NCI-H524 treated with DMSO at 0.1 percent for 48 hours (cell line): ENCODE data around the gene PHC2.

ENCODE experiments used
- DNase-seq: peaks from one replicate; lab custom pipeline; 2025; lab: John Stamatoyannopoulos, UW

The PHC2 gene

GRCh38 chr1:33430692-33431593, at the start of gene PHC2:
Gene PHC2 (minus strand): TSS chr1:33431095. CDS start chr1:33375539, 55,556 bp downstream.
- peak; percentile 85 for DNase-seq

GRCh38 chr1:33477451-33477850, 46.6 kb upstream of the PHC2 start:
- DNase-seq, result no peak

GRCh38 chr1:33473900-33474299, 43.0 kb upstream of the PHC2 start:
- no peak for DNase-seq

- peak; percentile 95 for DNase-seq
Observed at GRCh38 chr1:33472269-33472980, 41.5 kb upstream of the PHC2 start, which contains the start of gene ZSCAN20. Gene ZSCAN20 (plus strand): TSS chr1:33472645. CDS start chr1:33479289, 6,644 bp downstream.

- no peak for DNase-seq
Observed at GRCh38 chr1:33471416-33471815, 40.5 kb upstream of the PHC2 start.

- DNase-seq, result peak; percentile 73
Observed at GRCh38 chr1:33470495-33471012, 39.7 kb upstream of the PHC2 start.

GRCh38 chr1:33469691-33470090, 38.8 kb upstream of the PHC2 start:
- no peak for DNase-seq

- no peak for DNase-seq
Observed at GRCh38 chr1:33468967-33469366, 38.1 kb upstream of the PHC2 start.

GRCh38 chr1:33468531-33468930, 37.6 kb upstream of the PHC2 start:
- DNase-seq, result no peak

- DNase-seq, result no peak
Observed at GRCh38 chr1:33468011-33468410, 37.1 kb upstream of the PHC2 start.

- DNase-seq, result no peak
Observed at GRCh38 chr1:33466159-33466558, 35.3 kb upstream of the PHC2 start.

- no peak for DNase-seq
Observed at GRCh38 chr1:33465316-33465715, 34.4 kb upstream of the PHC2 start.

GRCh38 chr1:33464552-33464951, 33.7 kb upstream of the PHC2 start:
- no peak for DNase-seq

- DNase-seq, result no peak
Observed at GRCh38 chr1:33462405-33463164, 31.7 kb upstream of the PHC2 start.

GRCh38 chr1:33460947-33461629, 30.2 kb upstream of the PHC2 start:
- DNase-seq, result no peak

GRCh38 chr1:33460144-33460543, 29.2 kb upstream of the PHC2 start:
- DNase-seq, result no peak

- DNase-seq, result no peak
Observed at GRCh38 chr1:33459691-33460090, 28.8 kb upstream of the PHC2 start.

- no peak for DNase-seq
Observed at GRCh38 chr1:33456502-33456886, 25.6 kb upstream of the PHC2 start.

- peak; percentile 49 for DNase-seq
Observed at GRCh38 chr1:33455539-33456501, 24.9 kb upstream of the PHC2 start.

- DNase-seq, result no peak
Observed at GRCh38 chr1:33454646-33455282, 23.9 kb upstream of the PHC2 start.
